Measurements from ENCODE around the gene PLA2G2D. TPM values are rescaled to one million over a fixed set of nuclear protein-coding genes. Genes with fewer than 3 reads are reported as not detected.

The PLA2G2D gene
- total and polyA plus RNA-seq, 2 experiments from 2014 or later = not detected

DNA sequence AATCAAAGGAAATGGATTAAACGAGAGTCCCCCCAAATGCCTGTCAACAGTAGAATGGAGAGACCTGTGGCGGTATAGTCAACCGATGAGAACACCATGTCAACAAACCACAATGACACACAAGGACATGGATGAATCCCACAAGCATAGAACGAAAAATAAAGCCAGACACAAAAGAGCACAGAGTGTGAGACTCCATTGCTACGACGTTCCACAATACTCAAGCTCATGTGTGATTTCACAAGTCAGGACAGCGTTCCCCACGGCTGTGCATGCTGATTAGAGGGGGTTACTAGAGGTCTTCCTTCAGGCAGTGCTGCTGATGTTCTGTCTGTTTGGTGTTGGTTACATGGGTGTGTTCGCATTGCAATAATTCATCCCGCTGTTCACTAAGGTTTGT is 5.8 kb upstream of the PLA2G2D start:
- Histone ChIP-seq H3F3A (replicated peaks; ENCODE audit: low read depth) (no peaks in the 10 kb centered on the region), H3K36me3 (ENCODE audit: insufficient read depth) (peaks cover 4% of the 10 kb centered on the region; the same call in 1 of the 2 replicates), H3K4me2 (no peak overlapping the region), H4K20me1 (replicated peaks; ENCODE audit: insufficient read depth) (no peaks in the 10 kb centered on the region), H3K4me1 (ENCODE audit: insufficient read depth) (no peaks in the 10 kb centered on the region), H3K4me3 (no peak overlapping the region), H3K27me3 (ENCODE audit: insufficient read depth) (no peaks in the 10 kb centered on the region), H3K79me2 (replicated peaks; ENCODE audit: insufficient read depth) (no peaks in the 10 kb centered on the region), H3K9me2 (ENCODE audit: insufficient read depth) (no peaks in the 10 kb centered on the region), H3K27ac (ENCODE audit: low read depth) (no peak overlapping the region), H2AFZ (no peak overlapping the region)
- no peak for DNase-seq (ENCODE audit: low spot score)
- Mint-ChIP-seq H3K36me3 (ENCODE audit: low read depth) (no peaks in the 10 kb centered on the region; the same call in 2 of the 3 replicates), H3K9me3 (peaks cover 18% of the 10 kb centered on the region; the same call in 2 of the 3 replicates), H3K4me3 (no peak overlapping the region), H3K27ac (no peak overlapping the region), H3K27me3 (ENCODE audit: insufficient read depth, low read depth, poor library complexity) (peaks cover 7% of the 10 kb centered on the region), H3K4me1 (no peaks in the 10 kb centered on the region)
- no peak for TF ChIP-seq REST (IDR thresholded peaks at IDR 0.05; ENCODE audit: unreplicated experiment)
- no peak for ATAC-seq

- Histone ChIP-seq H3K79me2 (replicated peaks; ENCODE audit: insufficient read depth) (no peaks in the 10 kb centered on the region), H3K4me3 (no peak overlapping the region), H3K9me2 (ENCODE audit: insufficient read depth) (no peaks in the 10 kb centered on the region), H3K4me2 (no peak overlapping the region), H3K4me1 (ENCODE audit: insufficient read depth) (no peaks in the 10 kb centered on the region), H3K27me3 (ENCODE audit: insufficient read depth) (no peaks in the 10 kb centered on the region), H3K36me3 (ENCODE audit: insufficient read depth) (no peaks in the 10 kb centered on the region), H3K27ac (ENCODE audit: low read depth) (no peak overlapping the region), H2AFZ (no peak overlapping the region), H4K20me1 (replicated peaks; ENCODE audit: insufficient read depth) (no peaks in the 10 kb centered on the region), H3F3A (replicated peaks; ENCODE audit: low read depth) (no peaks in the 10 kb centered on the region)
- Mint-ChIP-seq H3K9me3 (peaks cover 12% of the 10 kb centered on the region; the same call in 2 of the 3 replicates), H3K4me3 (no peak overlapping the region), H3K27ac (no peak overlapping the region), H3K36me3 (ENCODE audit: low read depth) (no peaks in the 10 kb centered on the region; the same call in 2 of the 3 replicates), H3K27me3 (ENCODE audit: insufficient read depth, low read depth, poor library complexity) (peaks cover 7% of the 10 kb centered on the region), H3K4me1 (no peaks in the 10 kb centered on the region)
- ATAC-seq (no peak), DNase-seq (ENCODE audit: low spot score) (no peak)
- TF ChIP-seq, protein P1, sequence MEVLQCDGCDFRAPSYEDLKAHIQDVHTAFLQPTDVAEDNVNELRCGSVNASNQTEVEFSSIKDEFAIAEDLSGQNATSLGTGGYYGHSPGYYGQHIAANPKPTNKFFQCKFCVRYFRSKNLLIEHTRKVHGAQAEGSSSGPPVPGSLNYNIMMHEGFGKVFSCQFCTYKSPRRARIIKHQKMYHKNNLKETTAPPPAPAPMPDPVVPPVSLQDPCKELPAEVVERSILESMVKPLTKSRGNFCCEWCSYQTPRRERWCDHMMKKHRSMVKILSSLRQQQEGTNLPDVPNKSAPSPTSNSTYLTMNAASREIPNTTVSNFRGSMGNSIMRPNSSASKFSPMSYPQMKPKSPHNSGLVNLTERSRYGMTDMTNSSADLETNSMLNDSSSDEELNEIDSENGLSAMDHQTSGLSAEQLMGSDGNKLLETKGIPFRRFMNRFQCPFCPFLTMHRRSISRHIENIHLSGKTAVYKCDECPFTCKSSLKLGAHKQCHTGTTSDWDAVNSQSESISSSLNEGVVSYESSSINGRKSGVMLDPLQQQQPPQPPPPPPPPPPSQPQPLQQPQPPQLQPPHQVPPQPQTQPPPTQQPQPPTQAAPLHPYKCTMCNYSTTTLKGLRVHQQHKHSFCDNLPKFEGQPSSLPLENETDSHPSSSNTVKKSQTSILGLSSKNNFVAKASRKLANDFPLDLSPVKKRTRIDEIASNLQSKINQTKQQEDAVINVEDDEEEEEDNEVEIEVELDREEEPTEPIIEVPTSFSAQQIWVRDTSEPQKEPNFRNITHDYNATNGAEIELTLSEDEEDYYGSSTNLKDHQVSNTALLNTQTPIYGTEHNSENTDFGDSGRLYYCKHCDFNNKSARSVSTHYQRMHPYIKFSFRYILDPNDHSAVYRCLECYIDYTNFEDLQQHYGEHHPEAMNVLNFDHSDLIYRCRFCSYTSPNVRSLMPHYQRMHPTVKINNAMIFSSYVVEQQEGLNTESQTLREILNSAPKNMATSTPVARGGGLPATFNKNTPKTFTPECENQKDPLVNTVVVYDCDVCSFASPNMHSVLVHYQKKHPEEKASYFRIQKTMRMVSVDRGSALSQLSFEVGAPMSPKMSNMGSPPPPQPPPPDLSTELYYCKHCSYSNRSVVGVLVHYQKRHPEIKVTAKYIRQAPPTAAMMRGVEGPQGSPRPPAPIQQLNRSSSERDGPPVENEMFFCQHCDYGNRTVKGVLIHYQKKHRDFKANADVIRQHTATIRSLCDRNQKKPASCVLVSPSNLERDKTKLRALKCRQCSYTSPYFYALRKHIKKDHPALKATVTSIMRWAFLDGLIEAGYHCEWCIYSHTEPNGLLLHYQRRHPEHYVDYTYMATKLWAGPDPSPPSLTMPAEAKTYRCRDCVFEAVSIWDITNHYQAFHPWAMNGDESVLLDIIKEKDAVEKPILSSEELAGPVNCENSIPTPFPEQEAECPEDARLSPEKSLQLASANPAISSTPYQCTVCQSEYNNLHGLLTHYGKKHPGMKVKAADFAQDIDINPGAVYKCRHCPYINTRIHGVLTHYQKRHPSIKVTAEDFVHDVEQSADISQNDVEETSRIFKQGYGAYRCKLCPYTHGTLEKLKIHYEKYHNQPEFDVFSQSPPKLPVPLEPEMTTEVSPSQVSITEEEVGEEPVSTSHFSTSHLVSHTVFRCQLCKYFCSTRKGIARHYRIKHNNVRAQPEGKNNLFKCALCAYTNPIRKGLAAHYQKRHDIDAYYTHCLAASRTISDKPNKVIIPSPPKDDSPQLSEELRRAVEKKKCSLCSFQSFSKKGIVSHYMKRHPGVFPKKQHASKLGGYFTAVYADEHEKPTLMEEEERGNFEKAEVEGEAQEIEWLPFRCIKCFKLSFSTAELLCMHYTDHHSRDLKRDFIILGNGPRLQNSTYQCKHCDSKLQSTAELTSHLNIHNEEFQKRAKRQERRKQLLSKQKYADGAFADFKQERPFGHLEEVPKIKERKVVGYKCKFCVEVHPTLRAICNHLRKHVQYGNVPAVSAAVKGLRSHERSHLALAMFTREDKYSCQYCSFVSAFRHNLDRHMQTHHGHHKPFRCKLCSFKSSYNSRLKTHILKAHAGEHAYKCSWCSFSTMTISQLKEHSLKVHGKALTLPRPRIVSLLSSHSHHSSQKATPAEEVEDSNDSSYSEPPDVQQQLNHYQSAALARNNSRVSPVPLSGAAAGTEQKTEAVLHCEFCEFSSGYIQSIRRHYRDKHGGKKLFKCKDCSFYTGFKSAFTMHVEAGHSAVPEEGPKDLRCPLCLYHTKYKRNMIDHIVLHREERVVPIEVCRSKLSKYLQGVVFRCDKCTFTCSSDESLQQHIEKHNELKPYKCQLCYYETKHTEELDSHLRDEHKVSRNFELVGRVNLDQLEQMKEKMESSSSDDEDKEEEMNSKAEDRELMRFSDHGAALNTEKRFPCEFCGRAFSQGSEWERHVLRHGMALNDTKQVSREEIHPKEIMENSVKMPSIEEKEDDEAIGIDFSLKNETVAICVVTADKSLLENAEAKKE (CRISPR knock-in tag; IDR thresholded peaks at IDR 0.05) = no peak
- TF ChIP-seq CTCF (conservative IDR thresholded peaks at IDR 0.05; ENCODE audit: low read depth in 2 of 2) (no peak), STAT1 (IDR thresholded peaks at IDR 0.05; ENCODE audit: unreplicated experiment) (no peak), EZH2 (IDR thresholded peaks at IDR 0.05; ENCODE audit: low read depth, unreplicated experiment) (no peak)
- TF ChIP-seq, protein P2, sequence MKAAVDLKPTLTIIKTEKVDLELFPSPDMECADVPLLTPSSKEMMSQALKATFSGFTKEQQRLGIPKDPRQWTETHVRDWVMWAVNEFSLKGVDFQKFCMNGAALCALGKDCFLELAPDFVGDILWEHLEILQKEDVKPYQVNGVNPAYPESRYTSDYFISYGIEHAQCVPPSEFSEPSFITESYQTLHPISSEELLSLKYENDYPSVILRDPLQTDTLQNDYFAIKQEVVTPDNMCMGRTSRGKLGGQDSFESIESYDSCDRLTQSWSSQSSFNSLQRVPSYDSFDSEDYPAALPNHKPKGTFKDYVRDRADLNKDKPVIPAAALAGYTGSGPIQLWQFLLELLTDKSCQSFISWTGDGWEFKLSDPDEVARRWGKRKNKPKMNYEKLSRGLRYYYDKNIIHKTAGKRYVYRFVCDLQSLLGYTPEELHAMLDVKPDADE (IDR thresholded peaks at IDR 0.05) = no peak
Measured at GRCh38 chr1:20124456-20125057, 5.2 kb upstream of the PLA2G2D start.

Measured in GM23338 (cell line).